GM12865 (cell line): ENCODE measurements around the gene GSC2.

ENCODE experiments used
- DNase-seq: peaks from one replicate; pipeline ENCODE4 v3.0.0; 2010; ENCODE audit warnings: low read depth
- H3K4me3 ChIP-seq: 2 replicates; pipeline ENCODE4 v1.5.1; 2011; ENCODE audit warnings: mild to moderate bottlenecking, low read depth, low read length, control low read depth
- CTCF ChIP-seq: IDR thresholded peaks from 2 replicates; pipeline ENCODE4 v1.5.1; 2011; ENCODE audit warnings: low read length, control low read depth, low read depth, inconsistent platforms; ENCODE audit not compliant: insufficient read depth; ENCODE audit errors: missing control alignments

The GSC2 gene

GRCh38 chr22:19177164-19178064 lies 27.3 kb upstream of the GSC2 start:
- DNase-seq: no peak
- TF ChIP-seq CTCF: no peak
- H3K4me3 ChIP-seq: peak overlapping the region; percentile 71

GRCh38 chr22:19176732-19177131 lies 26.6 kb upstream of the GSC2 start:
- TF ChIP-seq CTCF: no peak
- no peak overlapping the region for H3K4me3 ChIP-seq
- DNase-seq: no peak

- no peak overlapping the region for H3K4me3 ChIP-seq
- TF ChIP-seq CTCF: no peak
- DNase-seq: no peak
These were observed 26.1 kb upstream of the GSC2 start for GRCh38 chr22:19176175-19176643.

GRCh38 chr22:19175602-19176174 lies 25.6 kb upstream of the GSC2 start:
- no peak overlapping the region for H3K4me3 ChIP-seq
- DNase-seq: no peak
- no peak for TF ChIP-seq CTCF

DNA sequence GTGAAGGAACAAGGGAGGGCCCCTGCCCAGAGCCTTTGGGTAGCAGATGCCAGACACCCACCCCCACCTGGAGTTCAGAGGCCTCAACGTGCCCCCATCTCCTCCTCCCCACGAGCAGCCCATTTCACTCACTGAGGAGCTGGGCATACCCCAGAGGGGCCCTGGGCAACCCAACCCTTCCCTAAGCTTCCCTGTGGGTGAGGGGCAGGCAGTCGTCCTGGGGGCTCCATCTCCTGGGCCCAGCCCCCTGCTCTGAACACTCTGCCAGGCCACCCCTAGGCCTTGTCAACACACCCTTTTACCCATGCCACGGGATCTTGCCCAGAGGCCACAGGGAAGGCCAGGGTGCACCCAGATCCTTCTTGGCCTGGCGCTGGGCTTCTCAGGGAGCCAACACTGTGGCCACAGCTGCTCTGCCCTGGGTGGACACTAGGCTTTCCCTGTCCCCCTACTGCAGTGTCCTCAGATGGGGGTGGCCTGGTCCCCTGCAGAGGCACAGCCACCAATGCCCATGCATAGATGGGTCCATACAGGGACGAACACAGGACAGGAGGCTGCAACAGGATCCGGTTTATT lies 25.0 kb upstream of the GSC2 start:
- DNase-seq: no peak
- TF ChIP-seq CTCF: no peak
- no peak overlapping the region for H3K4me3 ChIP-seq

DNA sequence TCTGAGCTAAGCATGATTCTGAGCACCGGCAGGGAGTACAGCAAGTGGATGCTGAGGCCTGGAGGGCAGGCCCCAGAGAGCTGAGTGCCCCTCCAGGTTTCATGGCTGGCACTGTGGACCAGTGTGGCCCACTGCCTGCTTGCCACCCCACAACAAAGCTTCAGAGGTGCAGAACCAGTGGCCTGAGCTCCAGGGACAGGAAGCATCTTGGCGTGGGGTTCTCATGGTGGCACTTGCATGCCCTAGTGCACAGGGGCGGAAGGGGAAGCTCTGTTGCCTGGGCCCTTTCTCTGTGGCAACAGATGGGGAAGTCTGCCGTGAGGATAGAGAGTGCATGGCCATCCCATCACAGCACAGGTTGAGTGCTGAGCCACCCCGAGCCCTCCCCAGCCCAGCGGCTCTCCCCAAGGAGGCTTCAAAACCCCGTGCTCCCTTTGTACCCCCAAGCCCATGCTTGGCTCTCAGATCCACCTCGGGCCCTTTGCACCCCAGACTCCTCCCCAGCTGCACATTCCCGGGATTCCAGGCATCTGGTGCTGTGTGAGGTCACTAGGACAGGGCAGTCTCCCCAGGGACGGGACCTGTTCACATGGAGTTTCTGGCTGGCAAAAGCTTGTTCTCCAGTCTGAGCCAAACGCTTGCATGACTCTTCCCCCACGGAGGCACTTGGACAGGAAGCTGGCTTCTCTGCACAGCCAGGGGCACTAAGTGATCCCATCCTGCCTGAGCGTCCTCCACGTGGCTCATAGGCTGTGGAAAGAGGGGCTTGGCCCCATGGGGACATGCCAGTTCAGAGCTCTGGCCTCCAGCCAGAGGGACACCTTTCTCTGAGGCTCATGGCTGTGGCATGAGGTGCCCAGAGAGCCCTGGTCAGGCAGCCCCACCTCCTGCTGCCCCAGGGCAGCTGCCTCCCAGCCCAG lies 24.3 kb upstream of the GSC2 start:
- DNase-seq: peak; percentile 72
- TF ChIP-seq CTCF: no peak
- peak overlapping the region; percentile 93 for H3K4me3 ChIP-seq
